Measurements from ENCODE around the gene ZC3H4. TPM values are rescaled to one million over a fixed set of nuclear protein-coding genes. Genes with fewer than 3 reads are reported as not detected.
"Not testable (repeated sequence)": the region's sequence is repeated elsewhere in the genome, so short reads cannot be mapped to it uniquely, and the experiment has no call there.

Gene ZC3H4
- total RNA-seq, 1 experiment from 2014 or later, result 105 TPM

DNA sequence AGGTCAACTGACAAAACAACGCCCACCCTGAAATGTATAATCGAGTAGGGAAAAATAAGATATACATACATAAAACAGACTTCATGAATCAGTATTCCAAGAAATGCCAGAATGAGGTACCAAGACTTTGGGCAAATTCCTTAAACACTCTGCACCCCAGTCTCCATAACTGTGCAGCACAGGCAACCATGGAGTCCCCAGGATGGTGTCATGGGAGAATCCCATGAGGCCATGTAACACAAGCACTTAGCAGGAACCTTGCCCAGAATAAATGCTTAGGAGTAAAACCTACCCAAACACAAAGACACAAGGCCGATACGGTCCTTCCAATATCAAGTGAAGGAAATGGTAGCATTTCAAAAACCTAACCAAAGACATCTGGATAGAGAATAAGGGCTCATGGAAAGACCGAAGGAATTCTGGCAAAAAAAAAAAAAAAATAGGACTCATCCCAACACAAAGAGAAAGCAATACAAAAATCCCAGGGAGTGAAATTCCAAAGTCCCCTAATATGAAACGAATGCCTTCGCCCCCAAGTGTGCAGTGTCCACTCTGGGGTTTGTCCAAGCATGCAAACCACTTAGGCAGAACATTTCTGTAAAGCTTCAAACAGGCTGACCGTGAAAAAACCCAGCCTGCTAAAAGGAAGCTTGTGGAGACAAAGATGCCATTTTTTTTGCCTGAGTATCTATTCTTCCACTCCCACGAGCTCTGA, 11.1 kb downstream of the ZC3H4 start:
- H3K4me1 Mint-ChIP-seq, result peaks cover 36 to 39% of the 10 kb centered on the region in 2 experiments

GRCh38 chr19:47101116-47101515, 12.5 kb downstream of the ZC3H4 start:
- not testable (repeated sequence) for H4K5ac ChIP-seq (ENCODE audit: insufficient read length, low read depth, low read length); H2AFZ ChIP-seq (ENCODE audit: low read length); H4K20me1 ChIP-seq (ENCODE audit: control insufficient read depth, insufficient read depth, insufficient read length); H3K23me2 ChIP-seq (ENCODE audit: insufficient read length, low read depth, low read length, poor library complexity, severe bottlenecking); H3K23ac ChIP-seq (ENCODE audit: insufficient read length, low read depth, low read length); H2BK12ac ChIP-seq (ENCODE audit: insufficient read length, low read depth, low read length); H3K9me3 ChIP-seq (ENCODE audit: control insufficient read depth, low read depth, low read length); H3K14ac ChIP-seq (ENCODE audit: insufficient read depth, low read length); H4K8ac ChIP-seq (replicated peaks; ENCODE audit: insufficient read length, low read depth, low read length); H3K56ac ChIP-seq (ENCODE audit: insufficient read length, low read depth, low read length); H2AK5ac ChIP-seq (ENCODE audit: insufficient read length, low read length); H3K4ac ChIP-seq (ENCODE audit: low read depth, low read length); H3K27me3 Mint-ChIP-seq (ENCODE audit: low read depth); H3K18ac ChIP-seq (ENCODE audit: insufficient read length, low read depth, low read length); DNase-seq; H3K27me3 ChIP-seq (ENCODE audit: insufficient read depth, low read length); H3T11ph ChIP-seq (ENCODE audit: low read length); H3K9me3 Mint-ChIP-seq; H3K79me1 ChIP-seq (ENCODE audit: insufficient read depth, low read depth, low read length, poor library complexity, severe bottlenecking); H2BK15ac ChIP-seq (ENCODE audit: low read depth, low read length); H3K9ac ChIP-seq (ENCODE audit: extremely low read depth, insufficient read length, low read length); H2BK5ac ChIP-seq (ENCODE audit: insufficient read length, low read length); H3K4me2 ChIP-seq (ENCODE audit: insufficient read depth, insufficient read length, low read length); H3K4me1 ChIP-seq (ENCODE audit: insufficient read depth, low read length); H4K91ac ChIP-seq (ENCODE audit: insufficient read length, low read depth, low read length); H2BK20ac ChIP-seq (ENCODE audit: low read depth, low read length, poor library complexity, severe bottlenecking); H3K27ac ChIP-seq (ENCODE audit: insufficient read length, low read depth, low read length); H2BK120ac ChIP-seq (ENCODE audit: low read depth, low read length, poor library complexity, severe bottlenecking); H3K4me3 Mint-ChIP-seq
- Mint-ChIP-seq H3K4me1 (peaks cover 41 to 46% of the 10 kb centered on the region in 2 experiments), H3K36me3 (ENCODE audit: insufficient read depth in 1 of 3, low read depth in 3 of 3) (peaks cover 7 to 27% (median 18%) of the 10 kb centered on the region in 3 experiments; a peak in 6 of 7 replicates), H3K27ac (peak overlapping the region in 1 of 3 experiments; percentile 55; a peak in 2 of 7 replicates)
- WGBS (ENCODE audit: extremely low coverage, insufficient read length, low lambda C conversion rate), result no CpG with 5 or more reads among the region's 4 CpGs
- peaks cover 23% of the 10 kb centered on the region; the same call in 1 of the 2 replicates for H3K79me2 ChIP-seq (ENCODE audit: insufficient read depth, low read length)

More for the DNA sequence above, 11.1 kb downstream of the ZC3H4 start:
- Mint-ChIP-seq H3K9me3 (no peaks in the 10 kb centered on the region), H3K27me3 (ENCODE audit: low read depth) (no peaks in the 10 kb centered on the region), H3K36me3 (ENCODE audit: insufficient read depth in 1 of 3, low read depth in 3 of 3) (peaks cover 7 to 33% (median 20%) of the 10 kb centered on the region in 3 experiments; a peak in 6 of 7 replicates), H3K27ac (peak overlapping the region in 2 of 3 experiments; percentile 10 to 56; a peak in 3 of 7 replicates), H3K4me3 (no peak overlapping the region)
- H3K4me2 ChIP-seq (ENCODE audit: insufficient read depth, insufficient read length, low read length), result no peak overlapping the region
- H4K20me1 ChIP-seq (ENCODE audit: control insufficient read depth, insufficient read depth, insufficient read length), result no peaks in the 10 kb centered on the region
- no peak overlapping the region for H3K9ac ChIP-seq (ENCODE audit: extremely low read depth, insufficient read length, low read length)
- no peaks in the 10 kb centered on the region for H3K9me3 ChIP-seq (ENCODE audit: control insufficient read depth, low read depth, low read length)
- no peak overlapping the region for H2AK5ac ChIP-seq (ENCODE audit: insufficient read length, low read length)
- no peak overlapping the region for H2BK15ac ChIP-seq (ENCODE audit: low read depth, low read length)
- H3K23ac ChIP-seq (ENCODE audit: insufficient read length, low read depth, low read length), result no peak overlapping the region
- no CpG with 5 or more reads among the region's 9 CpGs for WGBS (ENCODE audit: extremely low coverage, insufficient read length, low lambda C conversion rate)
- no peak overlapping the region for H2BK120ac ChIP-seq (ENCODE audit: low read depth, low read length, poor library complexity, severe bottlenecking)
- no peak overlapping the region for H3K27ac ChIP-seq (ENCODE audit: insufficient read length, low read depth, low read length)
- DNase-seq, result no peak
- H2BK20ac ChIP-seq (ENCODE audit: low read depth, low read length, poor library complexity, severe bottlenecking), result no peak overlapping the region
- H3K79me2 ChIP-seq (ENCODE audit: insufficient read depth, low read length), result peaks cover 23% of the 10 kb centered on the region; the same call in 1 of the 2 replicates
- no peak overlapping the region for H2BK12ac ChIP-seq (ENCODE audit: insufficient read length, low read depth, low read length)
- no peak overlapping the region for H3T11ph ChIP-seq (ENCODE audit: low read length)
- no peak overlapping the region for H3K18ac ChIP-seq (ENCODE audit: insufficient read length, low read depth, low read length)
- no peaks in the 10 kb centered on the region for H3K23me2 ChIP-seq (ENCODE audit: insufficient read length, low read depth, low read length, poor library complexity, severe bottlenecking)
- H2BK5ac ChIP-seq (ENCODE audit: insufficient read length, low read length), result no peak overlapping the region
- H3K79me1 ChIP-seq (ENCODE audit: insufficient read depth, low read depth, low read length, poor library complexity, severe bottlenecking), result peaks cover 5% of the 10 kb centered on the region
- H3K14ac ChIP-seq (ENCODE audit: insufficient read depth, low read length), result no peak overlapping the region
- H4K91ac ChIP-seq (ENCODE audit: insufficient read length, low read depth, low read length), result no peak overlapping the region
- no peak overlapping the region for H4K5ac ChIP-seq (ENCODE audit: insufficient read length, low read depth, low read length)
- H3K4me1 ChIP-seq (ENCODE audit: insufficient read depth, low read length), result peaks cover 2% of the 10 kb centered on the region
- H3K56ac ChIP-seq (ENCODE audit: insufficient read length, low read depth, low read length), result no peak overlapping the region
- no peak overlapping the region for H2AFZ ChIP-seq (ENCODE audit: low read length)
- TF ChIP-seq, protein P1, sequence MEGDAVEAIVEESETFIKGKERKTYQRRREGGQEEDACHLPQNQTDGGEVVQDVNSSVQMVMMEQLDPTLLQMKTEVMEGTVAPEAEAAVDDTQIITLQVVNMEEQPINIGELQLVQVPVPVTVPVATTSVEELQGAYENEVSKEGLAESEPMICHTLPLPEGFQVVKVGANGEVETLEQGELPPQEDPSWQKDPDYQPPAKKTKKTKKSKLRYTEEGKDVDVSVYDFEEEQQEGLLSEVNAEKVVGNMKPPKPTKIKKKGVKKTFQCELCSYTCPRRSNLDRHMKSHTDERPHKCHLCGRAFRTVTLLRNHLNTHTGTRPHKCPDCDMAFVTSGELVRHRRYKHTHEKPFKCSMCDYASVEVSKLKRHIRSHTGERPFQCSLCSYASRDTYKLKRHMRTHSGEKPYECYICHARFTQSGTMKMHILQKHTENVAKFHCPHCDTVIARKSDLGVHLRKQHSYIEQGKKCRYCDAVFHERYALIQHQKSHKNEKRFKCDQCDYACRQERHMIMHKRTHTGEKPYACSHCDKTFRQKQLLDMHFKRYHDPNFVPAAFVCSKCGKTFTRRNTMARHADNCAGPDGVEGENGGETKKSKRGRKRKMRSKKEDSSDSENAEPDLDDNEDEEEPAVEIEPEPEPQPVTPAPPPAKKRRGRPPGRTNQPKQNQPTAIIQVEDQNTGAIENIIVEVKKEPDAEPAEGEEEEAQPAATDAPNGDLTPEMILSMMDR (conservative IDR thresholded peaks at IDR 0.05), result no peak
- no peak overlapping the region for H3K4ac ChIP-seq (ENCODE audit: low read depth, low read length)
- H3K27me3 ChIP-seq (ENCODE audit: insufficient read depth, low read length), result no peaks in the 10 kb centered on the region
- H4K8ac ChIP-seq (replicated peaks; ENCODE audit: insufficient read length, low read depth, low read length), result no peak overlapping the region

All from H9 (cell line).